Jurkat, Clone E6-1 (cell line): ENCODE results near the gene LSR.

Experiments used
- DNase-seq: peaks from one replicate; pipeline ENCODE4 v3.0.0-alpha.2; 2011; ENCODE audit warnings: low read depth, low spot score
- H3K4me3 ChIP-seq: 2 replicates; pipeline ENCODE4 v1.5.1; 2011; ENCODE audit warnings: mild to moderate bottlenecking, low read length, control low read depth, moderate library complexity

The LSR gene

DNA sequence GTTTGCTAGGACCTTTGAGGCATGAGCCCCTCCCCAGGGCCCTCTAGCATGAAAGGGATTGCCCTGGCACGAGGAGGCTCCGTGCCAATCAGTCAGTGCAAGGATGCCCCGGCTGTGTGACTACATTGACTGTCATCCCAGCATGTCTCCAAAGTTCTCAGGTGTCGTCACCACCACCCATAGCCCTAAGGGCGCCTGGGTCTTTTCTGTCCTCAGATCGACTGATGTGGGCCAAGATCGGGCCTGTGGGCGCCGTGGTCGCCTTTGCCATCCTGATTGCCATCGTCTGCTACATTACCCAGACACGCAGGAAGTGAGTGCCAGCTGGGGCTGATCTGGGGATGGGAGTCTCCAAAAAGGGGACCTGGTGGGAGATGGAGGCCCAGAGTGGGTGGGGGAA lies 61.5 kb downstream of the LSR start:
- DNase-seq = peak; percentile 65
- no peak overlapping the region for H3K4me3 ChIP-seq

DNA sequence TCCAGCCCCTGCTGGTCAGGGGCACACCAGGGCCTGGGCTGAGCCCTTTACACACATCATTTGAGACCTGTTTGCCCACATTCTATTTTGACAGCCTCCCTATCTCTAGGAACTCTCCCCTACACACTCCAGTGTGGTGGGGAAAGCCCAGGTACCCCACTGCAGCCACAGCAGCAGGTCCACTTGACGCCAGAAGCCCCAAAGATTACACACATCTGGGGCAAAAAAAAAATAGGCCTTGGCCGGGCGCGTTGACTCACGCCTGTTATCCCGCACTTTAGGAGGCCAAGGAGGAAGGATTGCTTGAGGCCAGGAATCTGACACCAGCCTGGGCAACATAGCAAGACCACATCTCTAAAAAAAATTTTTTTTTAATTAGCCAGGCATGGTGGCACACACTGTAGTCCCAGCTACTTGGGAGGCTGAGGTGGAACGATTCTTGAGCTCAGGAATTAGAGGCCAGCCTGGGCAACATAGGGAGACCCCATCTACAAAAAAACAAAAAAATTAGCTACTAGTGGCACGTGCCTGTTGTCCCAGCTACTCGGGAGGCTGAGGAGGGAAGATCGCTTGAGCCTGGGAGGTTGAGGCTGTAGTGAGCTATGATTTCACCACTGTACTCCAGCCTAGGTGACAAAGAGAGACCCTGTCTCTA lies 62.1 kb downstream of the LSR start:
- no peak for DNase-seq
- no peak overlapping the region for H3K4me3 ChIP-seq

GRCh38 chr19:35311901-35312665 lies 63.3 kb downstream of the LSR start:
- no peak overlapping the region for H3K4me3 ChIP-seq
- DNase-seq = no peak

DNA sequence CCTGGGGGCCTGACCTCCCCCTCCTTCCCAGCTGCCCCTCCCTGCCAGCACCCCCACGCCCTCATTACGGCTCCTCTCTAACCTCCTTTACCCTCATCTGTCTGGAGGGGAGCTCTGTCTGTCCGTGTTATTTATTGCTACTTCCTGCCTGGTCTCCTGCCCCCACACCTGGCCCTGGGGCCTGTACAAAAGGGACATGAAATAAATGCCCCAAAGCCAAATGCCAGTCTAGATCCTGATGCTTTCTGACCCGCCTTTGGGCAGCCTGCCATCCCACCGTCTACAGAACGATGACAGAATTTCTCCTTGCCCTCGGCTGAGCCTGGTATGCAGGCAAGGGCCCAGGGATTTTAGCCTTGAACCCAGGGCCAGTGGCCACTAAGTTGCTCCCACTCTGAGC lies 64.8 kb downstream of the LSR start:
- no peak for DNase-seq
- no peak overlapping the region for H3K4me3 ChIP-seq

- H3K4me3 ChIP-seq = no peak overlapping the region
- DNase-seq = no peak
Observed at GRCh38 chr19:35314031-35314430, 65.2 kb downstream of the LSR start.

DNA sequence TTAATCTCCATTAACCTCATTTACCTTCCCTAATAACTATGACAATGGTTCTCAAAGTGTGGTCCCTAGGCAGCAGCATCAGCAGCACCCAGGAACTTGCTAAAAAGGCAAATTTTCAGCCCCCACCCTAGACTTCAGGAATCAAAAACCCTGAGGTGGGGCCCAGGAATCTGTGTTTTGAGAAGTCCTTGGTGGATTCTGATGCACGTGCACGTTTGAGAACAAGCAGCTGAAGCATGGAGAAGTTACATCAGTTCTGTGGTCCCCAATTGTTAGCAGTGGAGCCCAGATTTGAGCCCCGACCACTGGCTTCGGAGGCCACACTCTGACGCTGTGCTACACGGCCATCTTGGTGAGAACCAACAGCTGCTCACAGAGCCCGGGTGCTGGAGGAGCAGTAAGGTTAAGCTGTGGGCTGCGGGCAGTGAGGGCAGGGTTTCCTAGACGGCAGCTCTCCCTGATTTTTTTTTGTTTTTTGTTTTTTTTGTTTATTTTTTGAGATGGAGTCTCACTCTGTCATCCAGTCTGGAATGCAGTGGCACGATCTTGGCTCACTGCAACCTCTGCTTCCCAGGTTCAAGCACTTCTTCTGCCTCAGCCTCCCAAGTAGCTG lies 66.2 kb downstream of the LSR start:
- H3K4me3 ChIP-seq = no peak overlapping the region
- no peak for DNase-seq

DNA sequence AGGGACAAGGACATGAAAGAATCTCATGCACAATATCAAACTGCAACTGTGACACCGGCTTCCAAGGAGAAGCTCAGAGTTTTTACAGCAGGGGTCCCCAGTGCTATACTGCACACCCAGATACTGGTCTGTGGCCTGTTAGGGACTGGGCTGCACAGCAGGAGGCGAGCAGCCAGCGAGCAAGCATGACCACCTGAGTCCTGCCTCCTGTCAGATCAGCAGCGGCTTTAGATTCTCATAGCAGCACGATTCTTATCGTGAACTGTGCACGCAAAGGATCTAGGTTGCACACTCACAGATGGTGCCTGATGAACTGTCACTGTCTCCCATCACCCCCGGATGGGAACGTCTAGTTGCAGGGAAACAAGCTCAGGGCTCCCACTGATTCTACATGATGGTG lies 67.1 kb downstream of the LSR start:
- no peak overlapping the region for H3K4me3 ChIP-seq
- DNase-seq = no peak

GRCh38 chr19:35316560-35316959 lies 67.8 kb downstream of the LSR start:
- no peak for DNase-seq
- no peak overlapping the region for H3K4me3 ChIP-seq
